ENCODE measurements around the gene USP1. TPM values are rescaled to one million over a fixed set of nuclear protein-coding genes. Genes with fewer than 3 reads are reported as not detected.

The USP1 gene
- total RNA-seq, 3 donors from 2014 or later (not counting 1 experiment from before 2014, with no cell fraction given), result 22.1 to 34.0 (median 26.8) TPM

- intact Hi-C loops (cut with micrococcal nuclease), result loop anchor here (5.0 kb wide), 2 partner anchors 929 to 1361 kb away; partner anchors contain the start of gene ALG6
- Mint-ChIP-seq H3K4me3 (peak overlapping the region; percentile 90), H3K27ac (peak overlapping the region; percentile 74 to 98), H3K36me3 (peaks cover 9% of the 10 kb centered on the region), H3K27me3 (ENCODE audit: low read depth in 2 of 2) (no peaks in the 10 kb centered on the region), H3K9me3 (peaks cover 3 to 4% of the 10 kb centered on the region in 2 donors), H3K4me1 (peaks cover 44 to 53% of the 10 kb centered on the region in 2 donors)
- TF ChIP-seq CTCF (IDR thresholded peaks at IDR 0.05), result no peak
- WGBS (ENCODE audit: insufficient coverage), result 2% methylated on average over 7 of the region's 7 CpGs
- peak overlapping the region; percentile 93 for H3K27ac ChIP-seq (ENCODE audit: low read length)
- H3K4me1 ChIP-seq (ENCODE audit: control insufficient read depth, insufficient read depth, low read length), result peaks cover 14% of the 10 kb centered on the region
- H3K9me3 ChIP-seq (ENCODE audit: control insufficient read depth, insufficient read depth, low read length), result no peaks in the 10 kb centered on the region
- H3K4me3 ChIP-seq (ENCODE audit: low read length), result peak overlapping the region; percentile 84
- no peaks in the 10 kb centered on the region for H3K27me3 ChIP-seq (ENCODE audit: control insufficient read depth, insufficient read depth, low read length)
- ATAC-seq, result no peak
- peak in 1 of 2 donors; percentile 27 for DNase-seq
- H3K36me3 ChIP-seq (ENCODE audit: control insufficient read depth, insufficient read depth, low read length), result peaks cover 19% of the 10 kb centered on the region
These were observed 1.3 kb downstream of the USP1 start for GRCh38 chr1:62438163-62438562.

- DNase-seq, result peak in 1 of 2 donors; percentile 35
- peak overlapping the region in 1 of 2 donors; percentile 9 for H3K27ac Mint-ChIP-seq
- H3K27me3 ChIP-seq (ENCODE audit: control insufficient read depth, insufficient read depth, low read length), result no peaks in the 10 kb centered on the region
- peaks cover 44 to 53% of the 10 kb centered on the region in 2 donors for H3K4me1 Mint-ChIP-seq
- H3K27ac ChIP-seq (ENCODE audit: low read length), result no peak overlapping the region
- peaks cover 3 to 4% of the 10 kb centered on the region in 2 donors for H3K9me3 Mint-ChIP-seq
- peaks cover 31% of the 10 kb centered on the region for H3K36me3 ChIP-seq (ENCODE audit: control insufficient read depth, insufficient read depth, low read length)
- no peaks in the 10 kb centered on the region for H3K9me3 ChIP-seq (ENCODE audit: control insufficient read depth, insufficient read depth, low read length)
- 68% methylated on average over 4 of the region's 4 CpGs for WGBS (ENCODE audit: insufficient coverage)
- no peak for TF ChIP-seq CTCF (IDR thresholded peaks at IDR 0.05)
- no peak for ATAC-seq
- intact Hi-C loops (cut with micrococcal nuclease), result loop anchor here (5.0 kb wide), 2 partner anchors 927 to 1363 kb away; partner anchors contain the start of gene ALG6
- H3K4me1 ChIP-seq (ENCODE audit: control insufficient read depth, insufficient read depth, low read length), result peaks cover 14% of the 10 kb centered on the region
- peaks cover 14% of the 10 kb centered on the region for H3K36me3 Mint-ChIP-seq
- H3K4me3 ChIP-seq (ENCODE audit: low read length), result no peak overlapping the region
- no peaks in the 10 kb centered on the region for H3K27me3 Mint-ChIP-seq (ENCODE audit: low read depth in 2 of 2)
- peak overlapping the region; percentile 90 for H3K4me3 Mint-ChIP-seq
These were observed 3.0 kb downstream of the USP1 start for GRCh38 chr1:62439652-62440371.

- Histone ChIP-seq H3K4me1 (ENCODE audit: control insufficient read depth, insufficient read depth, low read length) (peaks cover 9% of the 10 kb centered on the region), H3K27ac (ENCODE audit: low read length) (no peak overlapping the region), H3K27me3 (ENCODE audit: control insufficient read depth, insufficient read depth, low read length) (no peaks in the 10 kb centered on the region), H3K36me3 (ENCODE audit: control insufficient read depth, insufficient read depth, low read length) (peaks cover 66% of the 10 kb centered on the region), H3K9me3 (ENCODE audit: control insufficient read depth, insufficient read depth, low read length) (no peaks in the 10 kb centered on the region), H3K4me3 (ENCODE audit: low read length) (no peak overlapping the region)
- intact Hi-C loops (cut with micrococcal nuclease), result no loop called here
- Mint-ChIP-seq H3K4me1 (peaks cover 19 to 29% of the 10 kb centered on the region in 2 donors), H3K4me3 (no peak overlapping the region), H3K9me3 (no peaks in the 10 kb centered on the region), H3K27me3 (ENCODE audit: low read depth in 2 of 2) (no peaks in the 10 kb centered on the region), H3K27ac (peak overlapping the region in 1 of 2 donors; percentile 2), H3K36me3 (peaks cover 16% of the 10 kb centered on the region)
- no peak for ATAC-seq
- DNase-seq, result no peak
- WGBS (ENCODE audit: insufficient coverage), result no CpG with 5 or more reads among the region's 1 CpG
- no peak for TF ChIP-seq CTCF (IDR thresholded peaks at IDR 0.05)
These were observed 7.9 kb downstream of the USP1 start for GRCh38 chr1:62444701-62445100.

Data from natural killer cell (primary cell).